HEK293T (cell line): Measurements from ENCODE around the gene RPL10.

Source experiments
- FOXK2 ChIP-seq: fragments of 450-650 bp; IDR thresholded peaks from 2 replicates; pipeline ENCODE4 v1.6.1; 2016; ENCODE audit warnings: mild to moderate bottlenecking
- LEF1 ChIP-seq: fragments of 450-650 bp; IDR thresholded peaks from 2 replicates; pipeline ENCODE4 v1.6.1; 2017; ENCODE audit warnings: mild to moderate bottlenecking, borderline replicate concordance
- SP1 ChIP-seq: fragments of 450-650 bp; IDR thresholded peaks from 2 replicates; pipeline ENCODE4 v1.6.1; 2017
- SUZ12 ChIP-seq: fragments of 450-650 bp; IDR thresholded peaks from 2 replicates; pipeline ENCODE4 v1.6.1; 2016; ENCODE audit warnings: mild to moderate bottlenecking
- TF ChIP-seq, protein P1 (sequence below): fragments of 450-650 bp; IDR thresholded peaks from 2 replicates; pipeline ENCODE4 v1.6.1; 2016

DNA sequence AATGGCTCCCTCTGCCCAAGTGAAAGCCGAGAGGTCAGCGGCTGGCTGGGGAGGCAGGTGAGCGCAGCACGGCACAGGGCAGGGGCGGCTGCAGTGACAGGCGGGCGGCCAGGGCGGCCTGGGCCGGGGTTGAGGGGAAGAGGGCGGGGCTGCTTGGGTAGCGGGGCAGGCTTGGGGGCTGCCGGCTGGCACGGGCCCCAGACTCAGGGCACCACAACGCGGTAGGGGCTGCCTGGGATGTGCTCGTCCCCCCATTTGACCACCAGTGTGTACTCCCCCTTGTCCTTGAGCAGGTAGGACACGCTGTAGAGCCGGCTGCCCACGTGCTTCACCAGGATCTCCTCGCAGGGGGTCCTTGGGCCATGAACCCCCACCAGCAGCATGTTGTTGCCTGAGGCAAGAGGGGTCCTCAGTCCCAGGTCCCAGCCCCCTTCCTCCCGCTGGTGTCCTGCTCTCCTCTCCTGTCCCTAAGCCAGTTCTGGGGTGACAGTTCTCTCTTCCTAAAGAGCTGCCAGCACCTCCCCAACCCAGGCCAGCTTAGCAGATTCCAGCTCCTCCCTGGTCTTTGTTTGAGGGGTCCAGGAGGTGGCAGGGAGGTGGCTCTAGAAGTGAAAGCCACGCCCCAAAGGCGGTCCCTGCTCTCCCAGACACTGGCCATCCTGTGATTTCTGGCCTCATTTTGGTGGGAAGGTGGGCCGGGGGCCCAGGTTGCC, 49.4 kb upstream of the RPL10 start:
- TF ChIP-seq SP1 (no peak), LEF1 (no peak), SUZ12 (no peak), FOXK2 (no peak)
- TF ChIP-seq, protein P1, sequence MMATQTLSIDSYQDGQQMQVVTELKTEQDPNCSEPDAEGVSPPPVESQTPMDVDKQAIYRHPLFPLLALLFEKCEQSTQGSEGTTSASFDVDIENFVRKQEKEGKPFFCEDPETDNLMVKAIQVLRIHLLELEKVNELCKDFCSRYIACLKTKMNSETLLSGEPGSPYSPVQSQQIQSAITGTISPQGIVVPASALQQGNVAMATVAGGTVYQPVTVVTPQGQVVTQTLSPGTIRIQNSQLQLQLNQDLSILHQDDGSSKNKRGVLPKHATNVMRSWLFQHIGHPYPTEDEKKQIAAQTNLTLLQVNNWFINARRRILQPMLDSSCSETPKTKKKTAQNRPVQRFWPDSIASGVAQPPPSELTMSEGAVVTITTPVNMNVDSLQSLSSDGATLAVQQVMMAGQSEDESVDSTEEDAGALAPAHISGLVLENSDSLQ, result no peak
